HFF-Myc (cell line): ENCODE results near the gene EVX2.

ENCODE experiments used
- DNase-seq: peaks from one replicate; pipeline ENCODE4 v3.0.0-alpha.2; 2011; ENCODE audit warnings: low read depth; ENCODE audit errors: extremely low read depth
- H3K4me3 ChIP-seq: replicated peaks from 2 replicates; pipeline ENCODE4 v1.5.1; 2011; ENCODE audit warnings: low read depth, mild to moderate bottlenecking, control low read depth, low read length
- TF ChIP-seq, protein P1 (sequence below): IDR thresholded peaks from 2 replicates; pipeline ENCODE4 v1.5.1; 2012; ENCODE audit warnings: mild to moderate bottlenecking, low read depth, low read length, control low read depth; ENCODE audit errors: missing control alignments

The EVX2 gene

DNA sequence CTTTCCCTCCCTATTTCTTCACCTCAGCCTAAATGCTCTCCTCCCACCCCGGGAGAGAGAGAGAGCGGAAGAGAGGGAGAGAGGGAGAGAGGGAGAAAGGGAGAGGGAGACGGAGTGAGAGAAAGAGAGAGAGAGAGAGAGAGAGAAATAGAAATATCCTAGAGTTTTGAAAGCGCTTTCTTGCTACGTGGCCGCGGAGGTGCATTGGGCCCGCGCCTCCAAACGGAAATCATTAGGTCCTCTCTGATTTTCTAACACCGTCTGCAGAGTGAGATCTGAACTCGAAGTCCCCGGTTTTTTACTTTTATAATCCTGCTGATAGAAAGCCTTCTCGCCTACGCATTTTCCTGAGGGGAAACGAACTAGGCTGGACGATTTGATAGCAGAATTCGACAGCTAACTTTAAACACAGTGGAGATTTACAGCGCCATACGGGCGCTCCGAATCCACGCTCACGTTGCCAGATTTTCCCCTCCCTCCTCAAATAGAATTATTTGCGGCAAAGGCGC, 903 bp upstream of the EVX2 start:
- no peak overlapping the region for H3K4me3 ChIP-seq
- TF ChIP-seq, protein P1, sequence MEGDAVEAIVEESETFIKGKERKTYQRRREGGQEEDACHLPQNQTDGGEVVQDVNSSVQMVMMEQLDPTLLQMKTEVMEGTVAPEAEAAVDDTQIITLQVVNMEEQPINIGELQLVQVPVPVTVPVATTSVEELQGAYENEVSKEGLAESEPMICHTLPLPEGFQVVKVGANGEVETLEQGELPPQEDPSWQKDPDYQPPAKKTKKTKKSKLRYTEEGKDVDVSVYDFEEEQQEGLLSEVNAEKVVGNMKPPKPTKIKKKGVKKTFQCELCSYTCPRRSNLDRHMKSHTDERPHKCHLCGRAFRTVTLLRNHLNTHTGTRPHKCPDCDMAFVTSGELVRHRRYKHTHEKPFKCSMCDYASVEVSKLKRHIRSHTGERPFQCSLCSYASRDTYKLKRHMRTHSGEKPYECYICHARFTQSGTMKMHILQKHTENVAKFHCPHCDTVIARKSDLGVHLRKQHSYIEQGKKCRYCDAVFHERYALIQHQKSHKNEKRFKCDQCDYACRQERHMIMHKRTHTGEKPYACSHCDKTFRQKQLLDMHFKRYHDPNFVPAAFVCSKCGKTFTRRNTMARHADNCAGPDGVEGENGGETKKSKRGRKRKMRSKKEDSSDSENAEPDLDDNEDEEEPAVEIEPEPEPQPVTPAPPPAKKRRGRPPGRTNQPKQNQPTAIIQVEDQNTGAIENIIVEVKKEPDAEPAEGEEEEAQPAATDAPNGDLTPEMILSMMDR, result no peak
- DNase-seq, result no peak

DNA sequence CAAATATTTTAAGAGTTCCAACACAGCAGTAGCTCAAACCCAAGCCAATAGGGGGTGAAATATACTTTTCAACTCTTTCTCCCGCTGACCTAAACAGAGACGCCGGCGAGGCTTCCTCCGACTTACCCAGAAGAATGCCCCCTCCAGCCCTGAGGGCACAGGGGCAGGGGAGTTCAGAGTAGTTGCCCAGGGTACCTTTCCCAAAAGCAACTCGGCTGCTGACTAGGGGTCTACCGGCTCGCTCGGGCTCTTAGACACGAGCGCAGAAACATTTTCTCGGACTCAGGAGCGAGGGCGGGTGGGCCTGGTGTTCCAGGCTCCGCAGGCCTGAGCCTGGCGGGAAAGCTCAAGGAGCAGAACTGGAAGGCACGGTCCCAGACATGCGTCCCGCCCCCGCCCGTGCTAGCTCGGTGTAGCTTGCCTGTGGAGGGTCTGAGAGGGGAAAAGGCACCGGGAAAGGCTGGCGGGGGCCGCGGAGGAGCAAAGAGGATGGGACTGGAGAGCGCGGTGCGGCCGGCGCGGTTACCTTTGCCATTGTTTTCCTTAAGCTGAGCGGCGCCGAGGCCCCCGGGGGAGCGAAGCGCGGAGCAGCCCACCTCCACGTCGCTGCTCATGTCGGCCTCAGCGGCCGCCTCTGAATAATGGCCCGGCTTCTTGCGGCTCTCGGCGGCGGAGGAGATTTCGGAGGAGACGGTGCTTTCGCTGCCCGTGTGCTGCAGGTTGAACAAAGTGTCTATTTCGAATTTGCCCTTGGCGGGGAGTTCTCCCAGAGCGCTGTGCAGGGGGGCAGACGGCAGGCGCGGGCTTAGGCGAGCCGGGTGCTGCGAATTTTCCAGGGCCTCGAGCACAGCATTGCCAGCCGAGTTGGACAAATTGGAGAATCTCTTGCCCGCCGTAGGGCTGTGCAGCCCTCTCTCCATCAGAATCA, 674 bp downstream of the EVX2 start:
- TF ChIP-seq, protein P1, result no peak
- no peak overlapping the region for H3K4me3 ChIP-seq
- DNase-seq, result no peak

DNA sequence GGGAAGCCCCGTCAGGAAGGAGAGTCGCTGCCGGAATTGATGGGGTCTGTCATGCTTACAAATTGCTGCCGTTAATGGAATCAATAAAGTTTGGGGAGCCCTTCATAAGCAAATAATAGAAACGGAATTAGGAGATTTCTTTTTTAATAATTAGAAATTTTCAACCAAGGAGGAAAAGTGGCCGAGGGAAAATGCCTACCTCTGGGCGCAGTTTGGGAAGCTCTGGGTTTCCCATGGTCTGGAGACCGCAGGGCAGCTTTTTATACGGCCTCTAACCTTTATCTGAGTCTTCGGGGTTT, 1.3 kb downstream of the EVX2 start:
- TF ChIP-seq, protein P1, result no peak
- no peak for DNase-seq
- no peak overlapping the region for H3K4me3 ChIP-seq

DNA sequence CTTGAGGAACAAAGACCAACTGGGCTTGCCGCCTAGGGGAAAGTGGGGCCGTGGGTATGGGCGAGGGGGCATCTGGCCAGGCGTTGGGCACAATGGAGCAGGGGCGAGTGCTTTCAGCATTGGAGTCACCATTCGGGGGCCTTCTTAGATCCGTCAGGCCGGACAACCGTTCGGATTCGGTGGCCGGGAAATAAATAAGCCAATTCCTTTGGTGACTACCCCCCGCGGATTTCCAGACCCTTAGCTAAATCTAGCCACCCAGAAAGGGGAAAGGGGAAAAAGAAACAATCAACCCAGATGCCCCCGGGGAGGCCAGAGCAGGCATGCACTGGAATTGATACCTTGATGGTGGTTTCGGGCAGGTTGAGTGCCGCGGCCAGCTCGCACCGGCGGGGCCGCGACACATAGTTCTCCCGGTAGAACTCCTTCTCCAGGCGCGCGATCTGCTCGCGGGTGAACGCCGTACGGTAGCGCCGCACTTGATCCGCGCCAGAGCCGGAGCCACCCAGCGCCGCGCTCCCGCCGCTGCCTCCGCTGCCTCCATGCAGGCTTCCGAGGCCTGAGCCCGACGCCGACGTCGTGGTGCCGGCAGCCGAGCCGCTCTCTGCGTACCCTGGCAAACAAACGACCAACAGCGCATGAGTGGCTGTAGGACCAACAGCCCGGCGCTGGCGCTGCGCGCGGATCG, 1.8 kb downstream of the EVX2 start:
- TF ChIP-seq, protein P1, result no peak
- no peak for DNase-seq
- no peak overlapping the region for H3K4me3 ChIP-seq

DNA sequence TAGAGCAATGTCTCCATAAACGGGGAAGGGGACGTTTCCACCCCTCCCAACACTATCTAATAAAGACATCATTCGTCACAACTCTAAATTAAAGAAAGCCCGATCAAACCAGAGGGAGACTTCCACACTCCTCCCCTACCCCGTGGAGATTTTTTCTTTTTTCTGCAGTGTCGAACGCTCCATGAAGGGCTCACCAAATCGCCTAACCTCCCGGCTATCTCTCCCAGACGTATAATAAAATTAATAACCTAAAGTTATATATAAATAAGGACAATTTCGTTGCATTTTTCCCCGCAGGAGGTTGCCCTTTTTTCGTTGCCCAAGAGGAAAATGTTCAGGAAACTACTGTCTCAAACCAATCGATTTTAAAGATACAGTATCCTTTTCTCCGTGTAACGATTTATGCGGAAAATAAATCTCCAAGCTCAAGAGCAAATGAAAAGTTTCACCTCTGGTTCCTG, 2.4 kb downstream of the EVX2 start:
- TF ChIP-seq, protein P1, result no peak
- DNase-seq, result no peak
- no peak overlapping the region for H3K4me3 ChIP-seq

DNA sequence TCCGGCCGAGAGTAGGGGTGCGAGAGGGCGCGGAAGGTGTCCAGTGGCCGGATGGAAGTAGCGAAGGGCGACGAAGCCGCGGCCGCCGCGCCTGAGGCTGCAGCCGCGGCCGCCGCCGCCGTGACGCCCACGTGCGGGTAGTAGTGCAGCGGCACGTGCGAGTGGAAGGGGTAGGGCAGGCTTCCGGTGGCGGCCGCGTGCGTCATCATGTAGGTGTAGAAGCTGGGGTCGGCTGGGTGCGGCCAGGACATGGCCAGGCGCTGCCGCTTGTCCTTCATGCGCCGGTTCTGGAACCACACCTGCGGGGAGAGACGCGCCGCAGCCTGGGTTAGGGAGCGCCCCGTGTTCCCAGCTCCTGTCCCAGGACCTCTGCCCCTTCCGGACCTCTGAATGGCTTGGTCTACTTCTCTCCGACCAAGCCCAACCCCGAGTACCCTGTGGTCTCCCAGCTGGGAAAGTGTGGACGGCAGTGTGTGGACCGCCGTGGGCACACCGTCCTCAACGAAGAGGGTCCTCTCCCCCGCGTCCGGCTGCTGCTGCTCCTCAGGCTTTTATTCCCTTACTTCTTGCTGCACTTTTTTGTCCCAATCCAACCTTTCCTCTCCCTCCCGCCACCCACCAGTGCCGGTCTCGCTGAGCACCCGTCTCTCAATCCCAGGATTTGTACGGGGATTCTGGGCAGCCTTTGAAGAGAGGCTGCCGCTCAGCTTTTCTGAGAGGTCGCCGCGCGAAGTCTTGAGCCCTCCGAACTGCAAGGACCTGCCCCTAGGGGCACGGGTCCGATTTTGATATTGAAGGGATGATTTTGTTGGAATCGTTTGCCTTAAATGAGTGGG, 3.0 kb downstream of the EVX2 start:
- TF ChIP-seq, protein P1, result no peak
- no peak overlapping the region; the same call in 1 of the 2 replicates for H3K4me3 ChIP-seq
- DNase-seq, result no peak
